CMK (cell line): Measurements from ENCODE around the gene C2orf49.

Experiments
- DNase-seq: peaks from one replicate; pipeline ENCODE4 v3.0.0-alpha.2; 2010; ENCODE audit warnings: low read depth

C2orf49 gene

GRCh38 chr2:105337122-105338019 is at the start of gene C2orf49:
Gene C2orf49 (plus strand): TSS chr2:105337540. CDS start chr2:105337588, 48 bp downstream.
- peak; percentile 56 for DNase-seq

DNA sequence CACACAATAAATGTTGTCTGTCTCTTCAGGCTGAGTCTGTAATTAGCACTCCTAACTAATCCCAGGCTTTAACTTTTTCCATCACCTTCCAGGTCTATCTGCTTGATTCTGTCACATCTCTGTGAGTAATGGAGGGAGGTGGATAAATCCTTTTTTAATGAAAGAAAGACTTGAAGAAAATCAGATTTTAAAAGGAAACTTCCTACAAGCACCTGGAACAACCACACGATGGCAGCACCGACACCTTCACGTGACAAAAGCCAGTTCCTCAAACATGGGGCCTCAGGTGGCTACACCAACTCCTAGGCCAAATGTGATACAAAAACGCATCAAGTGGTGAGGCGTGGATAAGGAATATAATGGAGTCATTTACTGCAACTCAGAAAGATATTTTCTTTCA is 49.6 kb upstream of the C2orf49 start:
- DNase-seq = no peak

DNA sequence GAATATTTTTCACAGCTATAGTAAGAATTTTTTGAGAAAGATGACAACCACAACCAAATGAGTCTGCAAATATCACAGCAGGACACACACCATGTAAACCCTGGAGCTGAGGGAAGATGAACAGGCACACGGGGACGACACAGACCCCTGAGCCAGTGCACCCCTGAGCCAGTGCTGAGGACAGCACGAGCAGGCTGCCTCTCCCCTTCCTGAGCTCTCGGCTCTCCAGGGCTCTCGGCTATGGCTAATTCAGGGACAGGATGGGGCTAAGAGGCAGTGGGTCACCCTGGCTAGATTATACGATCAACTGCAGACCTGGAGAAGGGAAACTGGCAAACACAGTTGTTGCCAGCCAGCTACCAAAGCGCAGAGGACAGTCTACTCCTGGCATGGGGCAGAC is 49.2 kb upstream of the C2orf49 start:
- no peak for DNase-seq

DNA sequence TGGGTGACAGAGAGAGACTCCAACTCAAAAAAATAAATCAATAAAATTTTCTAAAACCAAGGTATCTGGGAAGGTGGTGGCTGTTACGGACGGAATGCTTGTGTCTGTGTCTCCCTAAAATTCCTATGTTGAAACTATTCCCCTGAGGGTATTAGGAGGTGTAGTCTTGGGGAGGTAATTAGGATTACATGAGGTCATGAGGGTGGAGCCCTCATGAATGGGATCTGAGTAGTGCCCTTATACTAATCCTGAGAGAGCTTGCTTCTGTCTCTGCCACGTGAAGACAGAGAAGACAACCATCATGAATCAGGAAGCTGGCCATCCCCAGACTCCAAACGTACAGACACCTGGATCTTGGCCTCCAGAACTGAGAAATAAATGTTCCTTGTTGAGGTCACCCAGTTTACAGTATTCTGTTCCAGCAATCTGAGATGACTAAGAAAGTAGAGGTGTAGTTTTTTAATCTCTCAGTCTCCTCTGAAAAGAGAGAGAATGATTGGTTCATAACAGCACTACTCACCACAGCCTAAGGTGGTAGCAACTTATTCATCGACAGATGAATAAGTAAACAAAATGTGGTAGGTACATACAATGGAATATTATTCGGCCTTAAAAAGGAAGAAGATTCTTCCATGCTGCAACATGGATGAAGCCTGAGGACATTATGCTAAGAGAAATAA is 46.2 kb upstream of the C2orf49 start:
- no peak for DNase-seq

DNA sequence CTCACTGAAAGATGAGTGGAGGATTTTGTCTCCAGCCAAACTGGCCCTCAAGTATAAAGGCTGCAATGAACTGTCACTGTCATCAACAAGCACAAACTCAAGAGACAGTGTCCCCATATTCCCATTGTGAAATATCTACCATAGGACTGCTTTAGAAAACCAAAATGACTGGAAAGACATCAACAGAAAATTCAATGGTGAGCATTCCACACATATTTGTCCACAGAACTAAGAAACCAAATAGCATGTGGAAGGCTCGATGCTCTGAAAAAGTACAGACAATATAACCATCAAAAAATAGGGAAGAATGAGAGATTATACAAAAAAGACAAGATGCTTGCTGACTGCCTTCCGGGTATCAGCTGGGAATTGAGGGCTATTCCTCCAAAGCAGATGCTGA is 45.4 kb upstream of the C2orf49 start:
- no peak for DNase-seq

DNA sequence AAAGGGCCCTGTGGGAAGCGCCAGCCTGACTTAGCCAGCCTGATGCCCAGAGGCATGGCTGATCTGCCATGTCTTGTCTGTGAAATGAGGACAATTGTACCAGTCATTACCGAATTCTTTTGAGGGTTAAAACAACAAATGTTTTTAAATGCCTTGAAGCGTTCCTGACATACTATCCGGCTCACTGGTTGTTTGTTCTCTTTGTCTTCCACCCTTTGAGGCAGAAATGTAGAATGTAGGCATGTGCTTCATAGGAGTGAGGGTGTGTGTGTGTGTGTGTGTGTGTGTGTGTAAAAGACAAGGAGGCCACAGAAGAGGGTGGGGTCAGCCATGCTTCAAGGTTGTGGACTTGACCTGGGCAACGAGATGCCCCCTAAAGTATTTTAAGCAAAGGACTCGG is 43.3 kb upstream of the C2orf49 start:
- DNase-seq = no peak

DNA sequence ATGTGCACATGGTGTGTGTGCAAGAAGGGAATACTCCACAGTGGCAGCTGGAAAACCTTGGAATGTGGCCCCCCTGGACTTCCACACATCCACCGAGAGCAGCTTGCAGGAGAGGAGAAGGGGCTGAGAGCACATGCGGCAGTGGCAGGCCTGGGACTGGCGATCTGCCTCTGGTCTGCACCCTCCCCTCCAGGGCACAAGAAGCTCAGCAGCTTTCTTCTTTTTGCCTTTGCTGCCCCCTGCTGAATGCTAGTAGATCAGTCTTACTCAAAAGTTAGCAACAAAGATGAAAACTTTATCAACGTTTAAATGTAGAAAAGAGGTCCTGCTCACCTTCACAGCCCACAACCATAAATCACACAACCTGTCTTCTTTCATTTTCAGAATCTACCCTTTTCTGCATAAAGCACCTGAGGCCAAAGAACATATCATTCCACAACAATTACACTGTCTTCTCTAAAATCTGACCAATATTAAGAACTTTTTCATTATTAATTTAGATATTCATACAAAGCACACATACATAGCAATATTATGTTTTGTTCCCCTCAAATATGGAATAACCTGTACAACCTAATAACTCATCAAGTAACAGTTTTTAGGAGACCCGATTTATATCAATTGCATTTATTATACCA is 42.4 kb upstream of the C2orf49 start:
- DNase-seq = peak; percentile 24

- DNase-seq = no peak
These were observed 41.2 kb upstream of the C2orf49 start for GRCh38 chr2:105296017-105296611.

DNA sequence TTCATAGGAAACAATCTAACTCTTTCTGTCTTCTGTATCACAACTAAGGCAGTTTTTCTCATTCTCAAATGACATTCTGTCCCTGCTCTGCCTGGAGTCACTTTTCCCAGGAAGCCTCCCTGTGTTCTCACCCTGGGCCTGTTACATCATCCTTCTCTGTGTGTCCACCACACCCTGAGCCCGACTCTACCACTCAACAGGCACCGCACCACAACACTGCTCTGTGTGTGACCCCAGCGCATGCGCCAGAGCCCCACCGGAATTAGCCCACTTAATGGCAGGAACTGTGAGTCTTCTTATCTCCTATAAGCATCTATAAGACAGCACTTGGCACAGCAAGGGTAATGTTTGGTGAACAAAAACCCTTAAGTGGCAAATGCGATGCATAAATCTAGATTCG is 40.1 kb upstream of the C2orf49 start:
- no peak for DNase-seq

GRCh38 chr2:105298017-105298416 is 39.3 kb upstream of the C2orf49 start:
- DNase-seq = no peak

DNA sequence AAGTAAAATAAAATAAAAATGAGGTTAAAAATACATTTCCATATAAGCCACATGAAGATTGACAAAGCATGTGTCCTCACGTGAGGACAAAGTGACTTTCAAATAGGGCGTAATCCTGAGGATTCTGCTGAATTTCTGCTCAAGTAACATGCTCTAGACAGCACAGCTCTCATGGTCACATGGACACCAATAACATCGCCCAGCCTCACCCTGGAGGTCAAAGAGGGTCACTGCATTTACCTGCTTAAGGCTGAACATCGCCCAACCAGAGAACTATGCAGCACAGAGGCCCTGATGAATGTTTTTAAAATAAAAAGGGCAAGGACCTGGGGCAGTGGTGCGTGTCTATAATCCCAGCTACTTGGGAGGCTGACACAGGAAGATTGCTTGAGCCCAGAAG is 38.0 kb upstream of the C2orf49 start:
- DNase-seq = no peak

DNA sequence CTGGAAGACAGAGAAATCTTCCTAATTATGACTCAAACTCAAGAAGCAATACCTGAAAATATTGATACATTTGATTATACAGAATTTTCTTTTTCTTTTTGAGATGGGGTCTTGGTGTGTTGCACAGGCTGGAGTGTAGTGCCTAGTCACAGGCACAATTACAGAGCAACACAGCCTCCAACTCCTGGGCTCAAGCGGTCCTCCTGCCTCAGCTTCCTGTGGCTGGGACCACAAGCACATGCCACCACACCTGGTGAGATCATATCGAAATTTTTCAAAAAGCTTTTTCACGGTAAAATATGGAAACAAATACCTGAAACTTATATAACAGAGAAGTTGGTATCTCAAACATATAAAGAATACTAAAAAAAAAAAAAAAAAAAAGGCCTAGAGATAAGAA is 35.7 kb upstream of the C2orf49 start:
- no peak for DNase-seq

DNA sequence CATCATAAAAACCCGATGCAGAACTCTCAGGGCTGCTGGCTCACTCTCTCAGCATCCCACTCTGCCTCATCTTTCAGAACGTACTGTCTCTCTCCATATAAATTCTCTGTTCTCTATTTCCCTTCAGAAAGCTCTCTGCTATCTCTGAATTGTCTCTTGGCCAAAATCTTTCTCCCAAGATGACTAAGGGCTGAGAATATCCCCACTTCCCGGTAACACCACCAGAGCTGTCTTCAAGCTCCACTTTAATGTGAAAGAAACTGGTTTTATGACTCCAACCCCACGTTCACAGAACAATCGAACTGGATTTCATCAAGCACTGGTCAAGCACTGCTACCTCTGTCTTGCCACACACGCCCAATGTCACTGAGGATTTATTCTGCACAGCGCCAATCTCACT is 30.2 kb upstream of the C2orf49 start:
- DNase-seq = no peak

GRCh38 chr2:105307550-105307949 is 29.8 kb upstream of the C2orf49 start:
- no peak for DNase-seq

- no peak for DNase-seq
These were observed 29.4 kb upstream of the C2orf49 start for GRCh38 chr2:105307962-105308361.

DNA sequence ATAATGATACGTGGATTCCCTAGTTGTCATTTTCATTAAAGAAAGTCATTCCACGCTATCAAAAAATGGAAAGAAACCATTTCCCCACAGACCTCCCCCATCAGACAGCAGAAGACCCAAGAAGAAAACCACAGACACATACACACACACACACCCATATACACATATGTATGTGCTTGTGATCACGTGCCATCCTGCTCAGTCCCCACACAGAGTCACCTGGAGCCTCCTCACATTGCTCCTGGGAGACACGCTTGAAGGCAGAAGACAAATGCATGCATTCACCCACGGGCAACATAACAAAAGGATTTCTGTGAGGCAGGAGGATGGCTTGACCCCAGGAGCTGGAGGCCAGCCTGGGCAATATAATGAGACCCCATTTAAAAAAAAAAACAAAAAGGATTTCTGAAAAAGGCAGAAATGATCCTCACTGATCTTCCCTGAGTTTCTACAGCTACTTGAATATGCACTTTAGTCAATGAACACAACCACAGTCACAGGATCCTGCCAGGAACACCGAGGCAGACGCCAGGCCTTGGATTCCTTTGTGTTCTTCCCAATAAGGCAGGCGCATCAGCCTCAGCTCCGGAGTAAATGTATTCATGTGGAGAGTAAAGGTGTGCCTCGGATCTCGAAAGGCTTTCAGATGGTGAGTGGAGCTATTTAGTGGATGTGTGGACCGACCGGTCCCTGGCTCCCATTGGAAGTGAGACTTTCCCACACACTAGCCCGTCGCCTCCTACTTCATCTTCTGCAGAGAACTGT is 28.8 kb upstream of the C2orf49 start:
- DNase-seq = no peak

- DNase-seq = no peak
These were observed 28.2 kb upstream of the C2orf49 start for GRCh38 chr2:105309147-105309545.

DNA sequence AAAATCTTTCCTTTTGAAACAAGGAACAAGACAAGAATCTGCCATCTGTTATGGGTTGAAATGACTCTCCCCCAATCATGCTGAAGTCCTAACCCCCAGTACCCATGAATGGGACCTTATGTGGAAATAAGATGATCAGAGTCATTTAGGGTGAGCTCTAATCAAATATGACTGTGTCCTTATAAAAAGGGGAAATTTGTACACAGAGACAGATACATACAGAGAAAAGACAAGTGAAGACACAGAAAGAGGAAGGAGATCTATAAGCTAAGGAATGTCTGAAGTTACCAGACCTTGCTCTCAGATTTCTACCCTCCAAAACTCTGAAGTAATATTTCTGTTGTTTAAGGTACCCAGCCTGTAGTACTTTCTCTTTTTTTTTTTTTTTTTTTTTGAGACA is 23.5 kb upstream of the C2orf49 start:
- no peak for DNase-seq

GRCh38 chr2:105315314-105315713 is 22.0 kb upstream of the C2orf49 start:
- no peak for DNase-seq

- no peak for DNase-seq
These were observed 19.4 kb upstream of the C2orf49 start for GRCh38 chr2:105317937-105318336.

DNA sequence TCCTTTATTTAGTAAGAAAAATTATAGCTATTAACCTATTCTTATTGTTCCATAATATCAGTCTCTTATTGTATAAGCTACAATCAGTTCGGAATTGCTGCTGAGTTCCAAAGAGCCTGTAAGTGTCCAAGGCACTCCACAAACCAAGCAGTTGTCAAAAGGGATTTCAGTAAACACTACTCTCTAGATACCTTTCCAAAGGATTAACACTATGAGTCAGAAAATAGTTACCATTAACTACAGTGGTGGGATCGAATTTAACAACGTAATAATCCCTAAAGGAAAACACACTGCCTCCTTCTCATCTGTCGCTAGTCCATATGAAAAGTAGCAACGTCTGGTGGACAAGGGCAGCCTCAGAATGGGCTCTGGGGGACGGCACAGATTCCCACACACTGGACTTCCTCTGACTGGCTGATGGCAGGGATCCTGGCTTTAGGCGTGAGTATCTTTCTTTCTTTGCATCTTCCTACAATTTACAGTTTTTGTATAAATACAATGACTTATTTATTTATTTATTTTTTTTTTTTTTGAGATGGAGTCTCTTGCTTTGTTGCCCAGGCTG is 16.6 kb upstream of the C2orf49 start:
- DNase-seq = no peak
